Erythroblast (primary cell): ENCODE results near the gene PDE1C.

ENCODE experiments used
- GATA1 ChIP-seq: IDR thresholded peaks from 2 replicates; pipeline ENCODE4 v1.6.1; 2011; ENCODE audit warnings: low read depth, mild to moderate bottlenecking, control low read depth, low read length, moderate library complexity
- POLR2A ChIP-seq: IDR thresholded peaks from 2 replicates; pipeline ENCODE4 v1.6.1; 2011; ENCODE audit warnings: mild to moderate bottlenecking, low read length

GRCh38 chr7:31751726-31752125, 318.5 kb downstream of the PDE1C start:
- TF ChIP-seq POLR2A (no peak), GATA1 (no peak)
